ENCODE measurements around the gene SPATA9. TPM values are rescaled to one million over a fixed set of nuclear protein-coding genes. Genes with fewer than 3 reads are reported as not detected.
A peak's percentile ranks its signal among the peaks of the same experiment; 100 is the strongest.

Gene SPATA9
- polyA plus RNA-seq, 1 of the 3 experiments (the other 2 are of a cell fraction): 0.07 TPM

DNA sequence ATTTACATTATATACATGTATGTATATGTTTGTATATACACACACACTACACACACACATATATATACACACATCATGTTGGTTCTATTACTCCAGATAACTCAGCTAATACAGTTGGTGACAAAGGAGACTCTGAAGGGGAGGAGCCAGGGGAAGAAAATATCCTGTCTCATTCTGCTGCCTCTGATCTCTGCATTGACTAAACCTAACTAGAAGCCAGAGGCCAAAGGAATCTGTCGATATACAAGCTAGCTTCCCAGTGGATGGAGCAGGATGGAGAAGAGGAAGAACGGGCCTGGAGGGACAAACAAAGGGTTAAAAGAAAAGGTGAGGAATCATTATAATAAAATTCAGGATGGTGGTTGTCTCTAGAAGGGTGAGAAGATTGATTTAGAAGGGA lies 34.6 kb upstream of the SPATA9 start (continued):
- TF ChIP-seq FOSL2 (IDR thresholded peaks at IDR 0.05; ENCODE audit: borderline replicate concordance, low read depth) (no peak), TAF1 (IDR thresholded peaks at IDR 0.05; ENCODE audit: borderline replicate concordance, low read depth, low read length) (no peak), RFX5 (IDR thresholded peaks at IDR 0.05; ENCODE audit: low read length) (no peak), EZH2phosphoT487 (IDR thresholded peaks at IDR 0.05; ENCODE audit: borderline replicate concordance, low read depth) (no peak), GABPA (IDR thresholded peaks at IDR 0.05; ENCODE audit: low read depth) (no peak), TEAD4 (IDR thresholded peaks at IDR 0.05; ENCODE audit: borderline replicate concordance, insufficient read depth) (no peak), NRF1 (IDR thresholded peaks at IDR 0.05; ENCODE audit: low read depth, low read length) (no peak), FOXJ3 (CRISPR knock-in tag; IDR thresholded peaks at IDR 0.05) (no peak), YY1 (IDR thresholded peaks at IDR 0.05; ENCODE audit: low read depth) (no peak)

DNA sequence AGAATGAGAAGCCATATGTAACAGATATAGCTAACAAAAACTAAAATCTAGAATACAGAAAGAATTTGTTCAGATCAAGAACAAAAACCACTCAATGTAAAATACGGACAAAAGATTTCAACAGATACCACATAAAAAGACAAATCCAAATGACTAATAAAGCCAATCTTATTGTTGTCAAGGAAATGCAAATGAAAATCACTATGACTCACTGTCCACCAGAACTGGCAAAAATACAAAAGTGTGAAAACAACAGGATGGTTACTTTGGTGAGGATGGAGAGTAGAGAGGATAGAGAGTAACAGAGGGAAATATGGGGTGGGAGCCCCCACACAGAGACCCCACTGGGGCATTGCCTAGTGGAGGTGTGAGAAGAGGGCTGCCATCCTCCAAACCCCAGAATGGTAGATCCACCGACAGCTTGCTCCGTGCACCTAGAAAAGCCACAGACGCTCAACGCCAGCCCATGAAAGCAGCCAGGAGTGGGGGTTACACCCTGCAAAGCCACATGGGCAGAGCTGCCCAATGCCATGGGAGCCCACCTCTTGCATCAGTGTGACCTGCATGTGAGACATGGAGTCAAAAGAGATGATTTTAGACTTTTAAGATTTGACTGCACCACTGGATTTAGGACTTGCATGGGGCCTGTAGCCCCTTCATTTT lies 33.1 kb upstream of the SPATA9 start:
- Histone ChIP-seq H3K9me3 (no peaks in the 10 kb centered on the region), H3K27ac (ENCODE audit: low read depth in 2 of 2, low read length in 1 of 2) (peak overlapping the region in 1 of 2 experiments; percentile 63; a peak in 2 of 4 replicates), H3F3A (replicated peaks; ENCODE audit: insufficient read depth) (peaks cover 19% of the 10 kb centered on the region), H3K36me3 (replicated peaks in 1 of 2; ENCODE audit: control insufficient read depth in 1 of 2, insufficient read depth in 2 of 2, low read length in 1 of 2) (no peaks in the 10 kb centered on the region), H4K20me1 (ENCODE audit: insufficient read depth) (no peaks in the 10 kb centered on the region), H3K9me2 (no peaks in the 10 kb centered on the region), H3K27me3 (ENCODE audit: insufficient read depth) (no peaks in the 10 kb centered on the region), H3K4me1 (ENCODE audit: control insufficient read depth in 1 of 2, insufficient read depth in 2 of 2, low read depth in 1 of 2, low read length in 1 of 2) (peaks cover 3 to 11% of the 10 kb centered on the region in 2 experiments; a peak in 3 of 4 replicates), H3K4me3 (ENCODE audit: low read depth in 2 of 2, low read length in 1 of 2) (no peak overlapping the region), H3K79me2 (ENCODE audit: insufficient read depth) (no peaks in the 10 kb centered on the region), H2AFZ (ENCODE audit: low read depth) (0 out of 2 replicates have a peak overlapping the region, but pooled peaks have one; percentile 17), H3K9ac (no peak overlapping the region), H3K4me2 (no peak overlapping the region)
- DNase-seq: no peak
- WGBS (ENCODE audit: low lambda C conversion rate): 49% methylated on average over 2 of the region's 5 CpGs
- CTCF ChIA-PET: no interaction called here
- peak; percentile 68; the same call in 1 of the 2 replicates for TF ChIP-seq FOSL2 (IDR thresholded peaks at IDR 0.05; ENCODE audit: borderline replicate concordance, low read depth)
- TF ChIP-seq, protein P1, sequence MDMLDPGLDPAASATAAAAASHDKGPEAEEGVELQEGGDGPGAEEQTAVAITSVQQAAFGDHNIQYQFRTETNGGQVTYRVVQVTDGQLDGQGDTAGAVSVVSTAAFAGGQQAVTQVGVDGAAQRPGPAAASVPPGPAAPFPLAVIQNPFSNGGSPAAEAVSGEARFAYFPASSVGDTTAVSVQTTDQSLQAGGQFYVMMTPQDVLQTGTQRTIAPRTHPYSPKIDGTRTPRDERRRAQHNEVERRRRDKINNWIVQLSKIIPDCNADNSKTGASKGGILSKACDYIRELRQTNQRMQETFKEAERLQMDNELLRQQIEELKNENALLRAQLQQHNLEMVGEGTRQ (IDR thresholded peaks at IDR 0.05; ENCODE audit: borderline replicate concordance, low read depth, low read length): no peak
- TF ChIP-seq NFIC (IDR thresholded peaks at IDR 0.05; ENCODE audit: borderline replicate concordance): peak; percentile 43; the same call in 1 of the 2 replicates
- TF ChIP-seq FOXJ3 (CRISPR knock-in tag; IDR thresholded peaks at IDR 0.05): no peak
- peak; percentile 52; the same call in 1 of the 2 replicates for TF ChIP-seq TCF12 (IDR thresholded peaks at IDR 0.05)
- TF ChIP-seq GATA2 (CRISPR knock-in tag; IDR thresholded peaks at IDR 0.05): no peak
- TF ChIP-seq JUND (IDR thresholded peaks at IDR 0.05): peak; percentile 73
- no peak; the same call in 1 of the 2 replicates for TF ChIP-seq POLR2AphosphoS5 (IDR thresholded peaks at IDR 0.05; ENCODE audit: low read depth, low read length)
- TF ChIP-seq, protein P2, sequence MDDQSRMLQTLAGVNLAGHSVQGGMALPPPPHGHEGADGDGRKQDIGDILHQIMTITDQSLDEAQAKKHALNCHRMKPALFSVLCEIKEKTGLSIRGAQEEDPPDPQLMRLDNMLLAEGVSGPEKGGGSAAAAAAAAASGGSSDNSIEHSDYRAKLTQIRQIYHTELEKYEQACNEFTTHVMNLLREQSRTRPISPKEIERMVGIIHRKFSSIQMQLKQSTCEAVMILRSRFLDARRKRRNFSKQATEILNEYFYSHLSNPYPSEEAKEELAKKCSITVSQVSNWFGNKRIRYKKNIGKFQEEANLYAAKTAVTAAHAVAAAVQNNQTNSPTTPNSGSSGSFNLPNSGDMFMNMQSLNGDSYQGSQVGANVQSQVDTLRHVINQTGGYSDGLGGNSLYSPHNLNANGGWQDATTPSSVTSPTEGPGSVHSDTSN (IDR thresholded peaks at IDR 0.05): peak; percentile 30; the same call in 1 of the 2 replicates
- TF ChIP-seq, protein P3, sequence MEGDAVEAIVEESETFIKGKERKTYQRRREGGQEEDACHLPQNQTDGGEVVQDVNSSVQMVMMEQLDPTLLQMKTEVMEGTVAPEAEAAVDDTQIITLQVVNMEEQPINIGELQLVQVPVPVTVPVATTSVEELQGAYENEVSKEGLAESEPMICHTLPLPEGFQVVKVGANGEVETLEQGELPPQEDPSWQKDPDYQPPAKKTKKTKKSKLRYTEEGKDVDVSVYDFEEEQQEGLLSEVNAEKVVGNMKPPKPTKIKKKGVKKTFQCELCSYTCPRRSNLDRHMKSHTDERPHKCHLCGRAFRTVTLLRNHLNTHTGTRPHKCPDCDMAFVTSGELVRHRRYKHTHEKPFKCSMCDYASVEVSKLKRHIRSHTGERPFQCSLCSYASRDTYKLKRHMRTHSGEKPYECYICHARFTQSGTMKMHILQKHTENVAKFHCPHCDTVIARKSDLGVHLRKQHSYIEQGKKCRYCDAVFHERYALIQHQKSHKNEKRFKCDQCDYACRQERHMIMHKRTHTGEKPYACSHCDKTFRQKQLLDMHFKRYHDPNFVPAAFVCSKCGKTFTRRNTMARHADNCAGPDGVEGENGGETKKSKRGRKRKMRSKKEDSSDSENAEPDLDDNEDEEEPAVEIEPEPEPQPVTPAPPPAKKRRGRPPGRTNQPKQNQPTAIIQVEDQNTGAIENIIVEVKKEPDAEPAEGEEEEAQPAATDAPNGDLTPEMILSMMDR (IDR thresholded peaks at IDR 0.05): no peak
- POLR2A ChIA-PET: no interaction called here
